ENCODE data around the gene SP3. TPM values are rescaled to one million over a fixed set of nuclear protein-coding genes. Genes with fewer than 3 reads are reported as not detected.

The SP3 gene
- total RNA-seq, 2 experiments from 2014 or later = 115 to 150 TPM

DNA sequence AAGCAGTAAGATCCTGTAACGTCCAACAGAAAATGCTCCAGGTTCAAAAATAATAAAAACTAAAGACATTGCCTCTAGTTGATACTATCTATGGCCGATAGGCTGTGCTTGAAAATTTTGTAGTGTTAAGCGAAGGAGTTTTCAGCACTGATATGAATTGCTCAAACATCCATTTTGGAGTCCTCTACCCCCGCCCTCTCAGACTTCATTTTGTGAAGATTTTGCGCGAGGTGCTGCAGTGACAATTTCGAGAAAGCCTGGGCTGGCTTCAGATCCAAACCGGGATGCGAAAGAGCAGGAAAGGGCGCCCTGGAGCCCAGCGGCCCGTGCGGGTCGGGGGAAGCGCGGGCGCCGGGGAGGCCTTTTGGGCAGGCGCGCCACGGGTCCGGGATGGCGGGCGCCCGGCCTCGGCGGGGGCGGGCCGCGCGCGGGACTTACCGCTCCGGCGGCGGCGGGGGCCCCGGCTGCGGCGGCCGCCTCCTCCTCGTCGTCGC, 1.8 kb downstream of the SP3 start:
- POLR2A ChIA-PET = interaction anchor here (0.5 to 2.4 kb wide), 6 partner anchors 16 to 87 kb away, joined by 3 to 7 read pairs (median 4); no protein-coding TSS in a partner anchor
- peak; percentile 83 for DNase-seq (ENCODE audit: low spot score)
- H3K4me1 ChIP-seq (ENCODE audit: insufficient read depth, low read length, poor library complexity, severe bottlenecking) = peaks cover 46% of the 10 kb centered on the region

GRCh38 chr2:173962583-173963110, 2.5 kb downstream of the SP3 start:
- intact Hi-C loops (cut with micrococcal nuclease; ENCODE audit: unreplicated experiment) = loop anchor here (2.0 to 10.0 kb wide), 5 partner anchors 64 to 635 kb away; partner anchors contain the start of genes OLA1 and WIPF1
- Histone ChIP-seq H3K4me3 (ENCODE audit: low read depth, low read length, poor library complexity, severe bottlenecking) (peak overlapping the region; percentile 100), H3K9me2 (ENCODE audit: insufficient read depth, low read length) (no peaks in the 10 kb centered on the region), H3K4me2 (ENCODE audit: low read length) (peak overlapping the region; percentile 69), H3K79me2 (ENCODE audit: insufficient read depth, low read depth, low read length) (peaks cover 67% of the 10 kb centered on the region), H3K36me3 (ENCODE audit: insufficient read depth, low read length) (peaks cover 62% of the 10 kb centered on the region), H3K9me3 (ENCODE audit: low read length) (peaks cover 15% of the 10 kb centered on the region), H4K20me1 (ENCODE audit: insufficient read depth, low read length) (peaks cover 27% of the 10 kb centered on the region), H2AFZ (ENCODE audit: low read length) (no peak overlapping the region), H3K4me1 (ENCODE audit: insufficient read depth, low read length, poor library complexity, severe bottlenecking) (peaks cover 51% of the 10 kb centered on the region), H3K27ac (ENCODE audit: low read depth, low read length, poor library complexity, severe bottlenecking) (peak overlapping the region; percentile 97)
- BruUV-seq (replicated peaks) = TSS peak; percentile 58
- CTCF ChIA-PET (ENCODE audit: unreplicated experiment) = no interaction called here
- peak; percentile 29 for DNase-seq (ENCODE audit: low spot score)
- POLR2A ChIA-PET = interaction anchor here (0.6 to 2.4 kb wide), 11 partner anchors 11 to 609 kb away, joined by 3 to 7 read pairs (median 4); no protein-coding TSS in a partner anchor
- TF ChIP-seq CTCF (conservative IDR thresholded peaks at IDR 0.05; ENCODE audit: low read length) = no peak
- TF ChIP-seq EZH2phosphoT487 (IDR thresholded peaks at IDR 0.05; ENCODE audit: borderline replicate concordance, low read depth, low read length) = no peak

More for the DNA sequence above, 1.8 kb downstream of the SP3 start:
- Histone ChIP-seq H3K4me3 (ENCODE audit: low read depth, low read length, poor library complexity, severe bottlenecking) (peak overlapping the region; percentile 100), H3K9me3 (ENCODE audit: low read length) (peaks cover 15% of the 10 kb centered on the region), H2AFZ (ENCODE audit: low read length) (no peak overlapping the region), H3K79me2 (ENCODE audit: insufficient read depth, low read depth, low read length) (peaks cover 60% of the 10 kb centered on the region), H3K36me3 (ENCODE audit: insufficient read depth, low read length) (peaks cover 54% of the 10 kb centered on the region), H4K20me1 (ENCODE audit: insufficient read depth, low read length) (peaks cover 20% of the 10 kb centered on the region), H3K9me2 (ENCODE audit: insufficient read depth, low read length) (no peaks in the 10 kb centered on the region), H3K27ac (ENCODE audit: low read depth, low read length, poor library complexity, severe bottlenecking) (peak overlapping the region; percentile 97), H3K4me2 (ENCODE audit: low read length) (peak overlapping the region; percentile 69)
- intact Hi-C loops (cut with micrococcal nuclease; ENCODE audit: unreplicated experiment) = loop anchor here (2.0 to 10.0 kb wide), 5 partner anchors 65 to 634 kb away; partner anchors contain the start of genes OLA1 and WIPF1
- TF ChIP-seq CTCF (conservative IDR thresholded peaks at IDR 0.05; ENCODE audit: low read length) (peak; percentile 58), EZH2phosphoT487 (IDR thresholded peaks at IDR 0.05; ENCODE audit: borderline replicate concordance, low read depth, low read length) (no peak)
- BruUV-seq (replicated peaks) = no TSS peak
- CTCF ChIA-PET (ENCODE audit: unreplicated experiment) = no interaction called here

DNA sequence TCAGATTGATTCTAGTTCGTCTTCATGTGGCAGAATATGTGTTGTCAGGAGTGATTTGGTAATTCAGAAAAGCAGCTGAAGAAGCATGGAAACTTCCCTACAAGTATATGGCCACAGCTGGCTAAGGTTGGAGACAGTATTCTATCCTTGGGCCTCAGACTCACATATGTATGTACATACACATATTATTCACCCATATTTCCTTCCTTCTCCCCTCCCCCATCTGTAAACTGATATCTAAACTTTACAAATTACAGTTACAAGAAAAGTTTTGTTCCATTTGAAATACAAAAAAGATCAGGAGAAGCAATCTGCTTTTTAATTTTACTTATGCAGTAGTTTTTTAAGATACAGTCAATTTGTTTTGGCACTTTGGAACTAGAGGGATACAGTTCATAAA, 3.1 kb downstream of the SP3 start:
- intact Hi-C loops (cut with micrococcal nuclease; ENCODE audit: unreplicated experiment) = loop anchor here (2.0 to 10.0 kb wide), 5 partner anchors 63 to 635 kb away; partner anchors contain the start of genes OLA1 and WIPF1
- BruUV-seq (replicated peaks) = no TSS peak
- ChIA-PET POLR2A (interaction anchor here (0.6 to 2.4 kb wide), 9 partner anchors 16 to 608 kb away, joined by 3 to 7 read pairs (median 4); no protein-coding TSS in a partner anchor), CTCF (ENCODE audit: unreplicated experiment) (no interaction called here)
- peaks cover 33% of the 10 kb centered on the region for H4K20me1 ChIP-seq (ENCODE audit: insufficient read depth, low read length)
- peak overlapping the region; percentile 69 for H3K4me2 ChIP-seq (ENCODE audit: low read length)
- peaks cover 15% of the 10 kb centered on the region for H3K9me3 ChIP-seq (ENCODE audit: low read length)
- H3K9me2 ChIP-seq (ENCODE audit: insufficient read depth, low read length) = no peaks in the 10 kb centered on the region
- H2AFZ ChIP-seq (ENCODE audit: low read length) = no peak overlapping the region
- peak overlapping the region; percentile 100 for H3K4me3 ChIP-seq (ENCODE audit: low read depth, low read length, poor library complexity, severe bottlenecking)
- peaks cover 56% of the 10 kb centered on the region for H3K4me1 ChIP-seq (ENCODE audit: insufficient read depth, low read length, poor library complexity, severe bottlenecking)
- peak; percentile 43 for DNase-seq (ENCODE audit: low spot score)
- H3K36me3 ChIP-seq (ENCODE audit: insufficient read depth, low read length) = peaks cover 68% of the 10 kb centered on the region
- H3K27ac ChIP-seq (ENCODE audit: low read depth, low read length, poor library complexity, severe bottlenecking) = peak overlapping the region; percentile 97
- H3K79me2 ChIP-seq (ENCODE audit: insufficient read depth, low read depth, low read length) = peaks cover 73% of the 10 kb centered on the region
- no peak for TF ChIP-seq EZH2phosphoT487 (IDR thresholded peaks at IDR 0.05; ENCODE audit: borderline replicate concordance, low read depth, low read length)
